HG03460 (cell line): Measurements from ENCODE around the gene SLC6A13.

Experiments
- ATAC-seq: cut with Tn5 transposase; IDR thresholded peaks from one replicate; pipeline ENCODE4 v1.9.1; 2021; ENCODE audit not compliant: unreplicated experiment

SLC6A13 gene

DNA sequence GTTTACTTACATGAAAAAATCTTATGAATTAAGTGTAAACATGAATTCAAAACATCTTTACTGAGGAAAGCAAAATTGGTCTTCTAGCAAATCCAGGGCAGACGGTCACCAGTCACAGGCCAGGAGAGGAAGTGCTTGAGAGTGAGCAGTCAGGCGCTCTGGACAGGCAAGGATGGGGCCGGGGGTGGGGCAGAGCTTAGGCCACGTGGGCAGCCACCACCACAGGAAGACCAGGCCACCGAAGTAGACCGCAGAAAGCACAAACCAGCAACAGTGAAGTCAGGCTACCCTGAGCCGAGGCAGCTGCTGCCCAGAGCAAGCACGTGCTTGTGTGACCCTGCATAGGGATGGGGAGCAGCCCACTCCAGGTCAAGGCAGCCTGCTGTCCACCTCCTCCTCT lies 82.2 kb downstream of the SLC6A13 start:
- ATAC-seq: no peak

DNA sequence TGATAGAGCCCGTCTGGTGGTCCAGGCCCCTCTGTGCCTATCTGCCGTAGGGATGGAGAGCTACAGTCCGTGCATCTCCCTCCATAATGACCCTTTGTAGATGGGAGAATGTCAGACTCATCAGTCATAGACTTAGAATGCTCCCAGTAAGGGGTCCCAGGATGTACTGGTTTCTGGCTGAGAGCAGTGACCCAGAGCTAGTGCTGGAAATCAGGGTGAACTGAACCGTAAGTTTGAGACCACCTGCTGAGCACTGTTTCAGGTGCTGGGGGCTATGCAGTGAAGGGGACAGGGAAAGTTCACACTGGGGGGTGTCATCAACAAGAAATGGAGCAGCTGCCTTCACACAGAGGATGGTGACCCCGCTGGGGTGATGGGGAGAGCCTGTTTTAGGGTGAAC lies 82.8 kb downstream of the SLC6A13 start:
- ATAC-seq: no peak

DNA sequence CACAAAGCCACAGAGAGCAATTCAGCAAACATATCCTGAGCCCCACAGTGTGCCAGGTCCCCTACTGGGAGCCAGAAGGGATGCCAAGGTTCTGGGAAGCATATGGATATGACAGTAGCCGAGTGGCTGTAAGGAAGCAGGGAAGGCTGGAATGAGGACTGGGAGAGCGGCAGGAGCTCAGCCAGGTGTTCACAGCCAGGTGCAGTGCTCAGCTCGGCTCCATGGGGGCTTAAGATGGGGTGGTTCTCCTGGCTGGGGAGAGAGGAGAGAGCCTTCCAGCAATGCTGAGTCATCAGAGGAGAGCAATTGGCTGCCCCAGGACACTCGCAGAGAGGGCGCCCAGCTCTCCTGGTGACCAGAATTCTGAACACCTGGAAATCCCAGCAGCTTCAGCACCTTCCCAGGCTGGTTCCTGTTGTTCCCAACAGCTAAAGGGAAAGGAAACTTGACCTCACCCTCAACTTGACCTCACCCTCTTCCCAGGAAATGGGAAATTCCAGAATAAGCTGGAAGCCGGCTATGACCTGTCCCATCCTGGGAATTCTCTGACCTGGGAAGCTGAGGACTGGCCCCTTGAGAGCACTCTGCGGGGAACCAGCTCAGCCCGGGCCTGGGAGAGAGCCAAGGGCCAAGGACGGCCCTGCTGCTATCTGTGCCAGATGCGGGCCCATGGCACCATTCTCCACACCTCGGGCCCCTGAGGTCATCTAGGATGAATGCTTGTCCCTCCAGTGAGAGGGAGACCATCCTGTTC lies 83.3 kb downstream of the SLC6A13 start:
- no peak for ATAC-seq

DNA sequence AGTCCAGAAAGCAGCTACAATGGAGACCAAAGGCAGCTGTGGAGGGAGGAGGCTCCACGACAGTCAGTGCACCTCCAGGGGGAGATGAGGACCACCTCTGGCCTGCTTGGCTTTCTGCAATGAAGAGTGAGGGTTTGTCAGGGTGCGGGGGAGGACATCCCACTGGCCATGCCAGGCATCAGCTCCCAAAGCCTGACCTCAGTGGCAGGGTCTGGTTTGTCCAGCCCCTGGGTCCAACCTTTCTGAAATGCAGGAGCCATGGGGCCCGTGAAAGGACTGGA lies 83.9 kb downstream of the SLC6A13 start:
- no peak for ATAC-seq

DNA sequence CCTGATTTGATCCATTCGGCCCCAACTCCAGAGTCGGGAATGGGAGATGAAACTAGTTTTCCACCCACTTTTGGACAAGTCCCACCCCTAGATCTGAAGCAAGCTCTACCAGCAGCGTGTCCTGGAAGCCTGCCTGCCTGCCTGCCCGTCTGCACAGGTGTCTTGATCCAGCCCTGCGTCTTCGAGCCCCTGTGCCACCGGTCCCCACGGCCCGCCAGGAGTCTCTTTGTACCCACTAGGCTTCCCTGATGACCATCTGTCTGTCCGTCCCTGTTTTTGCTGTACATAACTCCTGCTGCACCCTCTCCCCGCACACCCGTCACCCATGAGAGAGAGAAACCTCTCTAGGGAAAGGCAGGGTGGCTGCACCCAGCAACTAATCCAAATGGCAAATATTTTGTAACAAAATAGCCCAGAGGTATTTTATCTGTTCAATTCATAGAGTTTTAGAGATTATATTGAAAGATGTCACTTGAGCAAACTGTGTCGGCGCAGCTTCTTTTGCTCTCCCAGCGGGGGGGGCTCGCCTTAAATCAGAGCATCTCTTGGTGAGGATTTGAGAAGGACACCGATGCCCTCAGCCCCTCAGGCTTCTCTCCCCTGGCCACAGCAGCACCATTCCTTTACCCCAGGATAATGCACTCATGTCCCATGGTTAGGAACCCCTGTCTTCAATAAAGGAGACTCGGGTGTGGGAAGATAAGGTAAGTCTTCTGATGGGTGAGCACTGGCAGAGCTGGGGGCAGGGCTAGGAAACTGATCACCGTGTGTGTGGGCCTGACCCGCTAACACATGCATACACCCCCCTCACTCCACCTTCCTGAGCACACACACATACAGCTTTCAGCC lies 84.4 kb downstream of the SLC6A13 start:
- no peak for ATAC-seq

GRCh38 chr12:177336-177979 lies 85.2 kb downstream of the SLC6A13 start:
- ATAC-seq: no peak

DNA sequence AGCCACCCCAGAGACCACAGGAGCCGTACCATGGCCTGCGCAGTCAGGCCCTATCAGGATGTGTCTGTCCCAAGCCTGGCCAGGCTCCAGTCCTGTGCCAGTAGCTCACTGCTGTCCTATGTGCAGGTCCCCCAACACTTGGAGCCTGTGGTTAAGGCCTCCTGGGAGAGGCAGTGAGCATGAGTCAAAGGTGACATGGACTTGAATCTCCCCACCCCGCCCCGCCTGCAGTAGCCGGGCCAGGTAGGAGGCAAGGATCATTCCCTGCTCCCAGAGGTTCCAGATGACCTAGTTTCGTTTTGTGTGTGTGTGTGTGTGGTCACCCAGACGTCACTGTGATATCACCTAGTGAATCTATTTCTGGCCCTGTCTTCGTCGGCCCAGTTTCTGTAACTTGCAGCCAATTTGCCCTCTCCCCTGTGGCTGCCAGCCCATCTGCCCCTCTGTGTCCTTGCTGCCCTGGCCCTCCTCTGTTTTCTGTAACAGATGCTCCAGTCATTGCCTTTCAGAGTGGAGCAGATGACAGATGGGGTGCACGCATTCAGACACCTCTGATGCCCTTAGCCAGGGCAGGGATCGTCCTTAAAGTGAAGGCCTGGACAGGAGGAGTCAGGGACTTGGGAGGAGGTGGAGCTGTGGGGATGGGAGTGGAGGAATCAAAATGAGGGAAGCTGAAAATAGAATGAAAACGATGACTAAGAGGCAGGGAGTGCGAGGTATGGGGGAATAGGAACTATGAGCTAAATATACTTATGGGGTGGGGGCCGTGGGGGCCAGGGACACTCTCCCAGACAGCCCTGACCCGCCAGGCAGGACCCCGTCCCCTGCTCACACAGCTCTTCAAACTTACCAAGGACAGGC lies 86.1 kb downstream of the SLC6A13 start:
- no peak for ATAC-seq

DNA sequence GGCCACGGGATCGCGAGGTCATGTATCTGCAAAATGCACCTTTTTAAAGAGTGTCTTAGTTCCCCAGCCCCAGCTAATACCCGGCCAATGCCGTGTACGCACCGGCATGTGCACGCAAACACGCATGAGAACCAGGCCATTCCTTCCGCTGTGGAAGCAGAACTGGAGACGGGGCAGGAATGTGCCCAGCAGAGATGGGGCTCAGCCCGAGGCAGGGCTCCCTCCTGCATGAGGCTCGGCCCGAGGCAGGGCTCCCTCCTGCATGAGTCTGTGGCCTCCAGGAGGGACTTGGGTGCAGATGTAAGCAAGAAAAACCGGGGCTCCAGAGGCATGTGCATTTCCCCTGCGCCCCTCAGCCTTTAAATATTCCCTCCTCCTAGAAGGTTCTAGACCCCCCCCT lies 86.9 kb downstream of the SLC6A13 start:
- no peak for ATAC-seq

- ATAC-seq: no peak
These were observed 87.4 kb downstream of the SLC6A13 start for GRCh38 chr12:175250-175649.

- no peak for ATAC-seq
These were observed 88.0 kb downstream of the SLC6A13 start for GRCh38 chr12:174596-174995.

GRCh38 chr12:174124-174523 lies 88.5 kb downstream of the SLC6A13 start:
- ATAC-seq: no peak

DNA sequence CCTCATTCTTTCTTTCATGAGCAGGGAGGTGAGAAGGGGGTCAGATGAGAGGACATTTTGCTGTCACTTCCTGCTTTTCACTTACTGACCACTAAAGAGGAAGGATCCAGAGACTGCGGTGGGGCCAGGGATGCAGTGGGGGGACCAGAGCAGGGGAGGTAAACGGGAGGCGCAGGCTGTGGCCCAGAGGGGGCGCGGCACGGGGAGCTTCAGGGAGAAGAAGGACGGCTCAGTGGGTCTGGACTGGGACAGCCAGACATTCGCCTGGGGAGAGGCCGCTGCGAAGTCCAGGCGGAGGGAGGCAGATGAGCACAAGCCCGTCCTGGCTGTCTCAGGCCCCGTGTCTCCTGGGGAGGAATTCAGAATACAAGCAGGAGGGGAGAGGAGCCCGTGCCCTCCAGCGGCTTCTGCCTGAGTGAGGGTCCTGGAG lies 89.9 kb downstream of the SLC6A13 start:
- no peak for ATAC-seq

DNA sequence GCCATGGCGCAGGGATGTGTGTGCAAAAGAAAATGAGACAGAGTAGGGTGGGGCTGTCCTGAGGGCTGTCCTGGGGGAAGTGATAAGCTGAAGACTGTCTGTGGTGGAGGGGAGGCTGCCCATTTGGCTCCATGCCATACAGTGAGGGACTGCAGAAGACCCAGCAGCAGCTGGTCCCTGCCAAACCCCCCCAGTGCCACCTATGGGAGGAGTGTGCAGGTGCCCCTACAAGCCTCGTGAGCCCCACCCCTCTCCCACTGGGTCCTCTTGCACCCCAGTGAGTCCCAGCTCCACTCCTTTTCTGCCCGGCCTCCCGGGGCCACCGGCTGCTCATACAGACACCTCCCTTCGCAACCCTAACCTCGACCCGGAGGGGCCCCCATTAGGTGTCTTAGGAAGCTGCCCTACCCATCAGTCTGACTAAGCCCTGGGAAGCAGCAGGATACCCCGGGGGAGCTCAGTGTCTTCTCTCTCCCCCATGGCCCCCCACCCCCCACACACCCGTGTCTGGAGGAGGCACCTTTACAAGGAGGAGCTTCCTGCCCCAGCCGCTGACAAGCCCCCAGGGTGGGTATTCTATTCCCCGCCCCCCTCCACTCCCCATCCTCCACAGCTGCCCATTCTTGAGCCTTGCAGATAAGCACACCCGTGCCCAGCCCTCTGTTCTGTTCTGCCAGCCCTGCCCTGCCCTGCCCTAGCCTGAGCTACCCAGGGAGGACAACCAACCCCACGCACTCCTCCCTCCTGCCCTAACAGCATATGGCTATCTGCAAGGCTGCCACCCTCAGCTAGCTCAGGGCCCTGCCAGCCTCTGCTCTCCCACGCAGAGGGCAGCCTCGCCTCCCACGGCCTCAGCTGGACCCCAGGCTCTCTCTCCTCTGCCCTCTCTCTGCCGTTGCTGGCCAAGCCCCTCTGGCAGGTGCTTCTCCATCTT lies 90.6 kb downstream of the SLC6A13 start:
- ATAC-seq: no peak

DNA sequence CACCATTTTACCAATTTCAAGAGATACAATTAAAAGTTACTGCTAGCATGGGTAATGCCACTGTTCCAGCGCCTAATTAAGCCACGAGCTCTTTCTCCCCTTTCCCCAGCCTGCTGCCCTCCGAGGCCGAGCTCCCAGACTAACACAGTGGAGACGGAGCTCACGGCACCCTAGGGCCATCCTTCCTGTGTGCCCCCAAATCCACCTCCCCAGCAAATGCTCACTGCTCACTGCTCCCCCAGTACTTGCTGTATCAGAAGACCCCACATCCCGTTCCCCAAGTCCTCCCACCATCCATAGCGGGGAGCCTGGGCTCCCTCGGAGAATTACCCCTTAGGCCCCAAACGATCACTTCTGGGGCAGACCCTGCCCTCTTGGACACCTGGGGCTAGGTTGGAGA lies 91.4 kb downstream of the SLC6A13 start:
- ATAC-seq: no peak
